Liver (tissue), 9 donors: ENCODE results near the gene MTMR8. TPM values are rescaled to one million over a fixed set of nuclear protein-coding genes. Genes with fewer than 3 reads are reported as not detected.

Experiments
- DNase-seq: peaks from one replicate; pipeline ENCODE4 v3.0.0-alpha.2; 2017; ENCODE audit warnings: low spot score
- H3K27ac ChIP-seq, 2 donors: one replicate each; pipeline ENCODE4 v1.7.0; 2013; ENCODE audit warnings: inconsistent platforms in 2 of 2, low read length in 2 of 2, control low read depth in 1 of 2, low read depth in 1 of 2, mild to moderate bottlenecking in 1 of 2
- H3K27me3 ChIP-seq, 4 donors: one replicate each; pipeline versions ENCODE4 v1.6.1 to v1.7.0; 2013; ENCODE audit warnings: low read length in 3 of 4, inconsistent platforms in 1 of 4, mild to moderate bottlenecking in 1 of 4, moderate library complexity in 1 of 4; ENCODE audit not compliant: control insufficient read depth in 4 of 4, insufficient read depth in 4 of 4
- H3K36me3 ChIP-seq, 4 donors: one replicate each; pipeline versions ENCODE4 v1.6.1 to v1.7.0; 2013; ENCODE audit warnings: low read length in 3 of 4, mild to moderate bottlenecking in 3 of 4, low read depth in 1 of 4, moderate library complexity in 1 of 4; ENCODE audit not compliant: control insufficient read depth in 4 of 4, insufficient read depth in 3 of 4
- H3K4me1 ChIP-seq, 4 donors: one replicate each; pipeline versions ENCODE4 v1.6.1 to v1.7.0; 2013; ENCODE audit warnings: low read length in 3 of 4, mild to moderate bottlenecking in 3 of 4, moderate library complexity in 1 of 4; ENCODE audit not compliant: control insufficient read depth in 4 of 4, insufficient read depth in 4 of 4
- H3K4me3 ChIP-seq, 3 donors: one replicate each; pipeline versions ENCODE4 v1.6.1 to v1.7.0; 2013; ENCODE audit warnings: low read length in 3 of 3, control low read depth in 1 of 3, low read depth in 1 of 3, mild to moderate bottlenecking in 1 of 3
- H3K9ac ChIP-seq, 2 donors: one replicate each; pipeline ENCODE4 v1.7.0; 2013; ENCODE audit warnings: low read length in 2 of 2, mild to moderate bottlenecking in 2 of 2, moderate library complexity in 2 of 2, control low read depth in 1 of 2, low read depth in 1 of 2
- H3K9me3 ChIP-seq, 4 donors: one replicate each; pipeline versions ENCODE4 v1.6.1 to v1.7.0; 2013; ENCODE audit warnings: low read length in 3 of 4; ENCODE audit not compliant: control insufficient read depth in 4 of 4
- CTCF ChIP-seq: fragments of 150-350 bp; IDR thresholded peaks from 2 replicates; pipeline ENCODE4 v1.5.1; 2017; ENCODE audit warnings: improper control_type of control experiment, low read depth, low read length; ENCODE audit not compliant: missing input control
- GABPA ChIP-seq, 2 donors: IDR thresholded peaks in 1 of 2; conservative IDR thresholded peaks in 1 of 2; 2 replicates each; pipeline ENCODE4 v1.6.1; 2016; ENCODE audit warnings: antibody characterized with exemption in 2 of 2, mild to moderate bottlenecking in 1 of 2, moderate library complexity in 1 of 2
- HNF4A ChIP-seq, 2 donors: conservative IDR thresholded peaks; 2 replicates each; pipeline ENCODE4 v1.6.1; 2016; ENCODE audit warnings: antibody characterized with exemption in 2 of 2, mild to moderate bottlenecking in 2 of 2
- HNF4G ChIP-seq: IDR thresholded peaks from 2 replicates; pipeline ENCODE4 v1.6.1; 2016; ENCODE audit warnings: antibody characterized with exemption
- JUND ChIP-seq, 2 donors: IDR thresholded peaks; 2 replicates each; pipeline ENCODE4 v1.6.1; 2016; ENCODE audit warnings: antibody characterized with exemption in 2 of 2
- MAX ChIP-seq: IDR thresholded peaks from 2 replicates; pipeline ENCODE4 v1.6.1; 2016; ENCODE audit warnings: antibody characterized with exemption
- NR2F2 ChIP-seq: IDR thresholded peaks from 2 replicates; pipeline ENCODE4 v1.6.1; 2016; ENCODE audit warnings: antibody characterized with exemption
- RAD21 ChIP-seq, 2 donors: IDR thresholded peaks; 2 replicates each; pipeline ENCODE4 v1.6.1; 2016; ENCODE audit warnings: antibody characterized with exemption in 2 of 2, mild to moderate bottlenecking in 2 of 2
- REST ChIP-seq: IDR thresholded peaks from 2 replicates; pipeline ENCODE4 v1.6.1; 2016; ENCODE audit warnings: antibody characterized with exemption, mild to moderate bottlenecking
- RXRA ChIP-seq, 2 donors: IDR thresholded peaks; 2 replicates each; pipeline ENCODE4 v1.6.1; 2017 to 2018; ENCODE audit warnings: antibody characterized with exemption in 2 of 2, mild to moderate bottlenecking in 1 of 2
- SP1 ChIP-seq: IDR thresholded peaks from 2 replicates; pipeline ENCODE4 v1.6.1; 2018; ENCODE audit warnings: antibody characterized with exemption, mild to moderate bottlenecking
- TAF1 ChIP-seq: conservative IDR thresholded peaks from 2 replicates; pipeline ENCODE4 v1.6.1; 2016; ENCODE audit warnings: antibody characterized with exemption, mild to moderate bottlenecking
- YY1 ChIP-seq: IDR thresholded peaks from 2 replicates; pipeline ENCODE4 v1.6.1; 2016; ENCODE audit warnings: antibody characterized with exemption, mild to moderate bottlenecking
- ZBTB33 ChIP-seq: IDR thresholded peaks from 2 replicates; pipeline ENCODE4 v1.6.1; 2016; ENCODE audit warnings: antibody characterized with exemption
- WGBS: extraction: QIAGEN DNeasy Blood & Tissue Kit; methylation state at CpG from one replicate; pipeline ENCODE4 v1.1.7; 2013; 5-methylcytosine and 5-hydroxymethylcytosine counted together
- polyA plus RNA-seq, 2 donors: library from polyadenylated mRNA; stranded (reverse) in 1 of 2; unstranded in 1 of 2; fragments of 200-250 nt in 1 of 2; fragments of >200 nt in 1 of 2; fragmentation: Nextera tagmentation in 1 of 2; extraction: Ambion mirVana in 1 of 2; gene quantifications; one replicate each; pipeline versions ENCODE4 v1.2.1 to v1.2.3, GENCODE V29; 2013 to 2015
- total RNA-seq, 2 donors: library from RNA; depleted of rRNA; stranded (reverse); fragments of >200 nt; gene quantifications; one replicate each; pipeline ENCODE4 v1.2.3, GENCODE V29; 2014
- donor health status: healthy.
- donor health status: healthy.
- donor health status: healthy.
- donor health status: healthy.
- donor health status: healthy.

Gene MTMR8
- total and polyA plus RNA-seq, 4 donors: 0.15 to 1.3 (median 0.68) TPM

- H3K27me3 ChIP-seq: no peaks in the 10 kb centered on the region
Observed at GRCh38 chrX:64350047-64350446, 45.2 kb downstream of the MTMR8 start.

GRCh38 chrX:64342811-64343210 lies 52.4 kb downstream of the MTMR8 start:
- Histone ChIP-seq H3K27ac (no peak overlapping the region), H3K4me3 (no peak overlapping the region), H3K36me3 (no peaks in the 10 kb centered on the region), H3K9me3 (no peaks in the 10 kb centered on the region), H3K4me1 (no peaks in the 10 kb centered on the region), H3K9ac (no peak overlapping the region), H3K27me3 (no peaks in the 10 kb centered on the region)
- DNase-seq: no peak
- WGBS: 82% methylated on average over 1 of the region's 1 CpG
- TF ChIP-seq GABPA (IDR thresholded peaks at IDR 0.05 in 1 of 2, conservative IDR thresholded peaks at IDR 0.05 in 1 of 2) (no peak), HNF4A (conservative IDR thresholded peaks at IDR 0.05) (no peak), TAF1 (no peak), CTCF (no peak), REST (no peak), HNF4G (no peak), SP1 (no peak), RAD21 (IDR thresholded peaks at IDR 0.05) (no peak), MAX (no peak), YY1 (no peak), JUND (IDR thresholded peaks at IDR 0.05) (no peak), NR2F2 (no peak)

More at GRCh38 chrX:64350047-64350446, 45.2 kb downstream of the MTMR8 start:
- 62% methylated on average over 4 of the region's 4 CpGs for WGBS
- no peak overlapping the region for H3K27ac ChIP-seq
- no peak for DNase-seq
- TF ChIP-seq RXRA (IDR thresholded peaks at IDR 0.05) (no peak), SP1 (no peak), NR2F2 (no peak), TAF1 (no peak), RAD21 (IDR thresholded peaks at IDR 0.05) (no peak), ZBTB33 (no peak), JUND (IDR thresholded peaks at IDR 0.05) (no peak), CTCF (no peak), HNF4A (conservative IDR thresholded peaks at IDR 0.05) (no peak), HNF4G (no peak), GABPA (IDR thresholded peaks at IDR 0.05 in 1 of 2, conservative IDR thresholded peaks at IDR 0.05 in 1 of 2) (no peak), MAX (no peak)
- H3K36me3 ChIP-seq: peaks cover 0 to 2% (median 0%) of the 10 kb centered on the region in 4 donors
- H3K9me3 ChIP-seq: no peaks in the 10 kb centered on the region
- no peak overlapping the region for H3K4me3 ChIP-seq
- H3K4me1 ChIP-seq: no peaks in the 10 kb centered on the region
- H3K9ac ChIP-seq: no peak overlapping the region
